MCF 10A (cell line): ENCODE results near the gene GTF2H2. TPM values are rescaled to one million over a fixed set of nuclear protein-coding genes. Genes with fewer than 3 reads are reported as not detected.
"Not testable (repeated sequence)": the region's sequence is repeated elsewhere in the genome, so short reads cannot be mapped to it uniquely, and the experiment has no call there.

Experiments
- BruUV-seq: library from RNA; stranded (reverse); fragments of 400-500 nt; replicated peaks from 2 replicates; lab custom pipeline; 2021; lab: Mats Ljungman, UMichigan
- CTCF ChIA-PET: fragments of 300-600 bp; sonication (Branson Sonifier 250); formaldehyde crosslinking; extraction: SDS; loops from one replicate; lab custom pipeline; 2021; ENCODE audit warnings: antibody characterized with exemption, inconsistent platforms; lab: Yijun Ruan, JAX
- POLR2A ChIA-PET: fragments of 300-600, 350-650 bp; sonication (Branson Sonifier 250); formaldehyde crosslinking; extraction: SDS; loops from one replicate; lab custom pipeline; 2020; ENCODE audit warnings: antibody characterized with exemption, inconsistent platforms; lab: Yijun Ruan, JAX
- DNase-seq: peaks from one replicate; pipeline ENCODE4 v3.0.0-alpha.2; 2018; ENCODE audit not compliant: unreplicated experiment
- H3K27ac Mint-ChIP-seq: one replicate; pipeline ENCODE4 v1.8.0; 2022; ENCODE audit warnings: mild to moderate bottlenecking, low read depth, mixed read lengths; ENCODE audit not compliant: unreplicated experiment
- H3K27me3 Mint-ChIP-seq: one replicate; pipeline ENCODE4 v1.8.0; 2022; ENCODE audit warnings: mixed read lengths; ENCODE audit not compliant: insufficient read depth, unreplicated experiment
- H3K36me3 Mint-ChIP-seq: one replicate; pipeline ENCODE4 v1.8.0; 2022; ENCODE audit warnings: mild to moderate bottlenecking, moderate library complexity, mixed read lengths; ENCODE audit not compliant: insufficient read depth, unreplicated experiment
- H3K4me1 Mint-ChIP-seq: one replicate; pipeline ENCODE4 v1.8.0; 2022; ENCODE audit warnings: mixed read lengths; ENCODE audit not compliant: insufficient read depth, unreplicated experiment
- H3K4me3 Mint-ChIP-seq: one replicate; pipeline ENCODE4 v1.8.0; 2022; ENCODE audit warnings: mild to moderate bottlenecking, moderate library complexity, mixed read lengths; ENCODE audit not compliant: unreplicated experiment
- H3K9me3 Mint-ChIP-seq: one replicate; pipeline ENCODE4 v1.8.0; 2022; ENCODE audit warnings: mixed read lengths; ENCODE audit not compliant: unreplicated experiment
- CTCF ChIP-seq: fragments of 200-600 bp; IDR thresholded peaks from one replicate; pipeline ENCODE4 v1.8.0; 2022; ENCODE audit warnings: antibody characterized with exemption, mild to moderate bottlenecking; ENCODE audit not compliant: unreplicated experiment
- intact Hi-C: fragments of 100-400 bp; cut with micrococcal nuclease; formaldehyde crosslinking; loops from 2 replicates; pipeline ENCODE4 v1.14.1; 2022
- total RNA-seq: library from RNA; stranded (reverse); gene quantifications from 2 replicates; pipeline ENCODE4 v1.2.3, GENCODE V29; 2022

GTF2H2 gene
- total RNA-seq, 1 experiment from 2014 or later, result 19.4 TPM

GRCh38 chr5:71020643-71021042, 46.8 kb downstream of the GTF2H2 start:
- H3K4me3 Mint-ChIP-seq, BruUV-seq, H3K36me3 Mint-ChIP-seq, H3K9me3 Mint-ChIP-seq, H3K27me3 Mint-ChIP-seq, CTCF ChIA-PET, POLR2A ChIA-PET, intact Hi-C loops, DNase-seq, H3K4me1 Mint-ChIP-seq, H3K27ac Mint-ChIP-seq: not testable (repeated sequence)

GRCh38 chr5:71018376-71019005, 49.0 kb downstream of the GTF2H2 start:
- H3K36me3 Mint-ChIP-seq, H3K9me3 Mint-ChIP-seq, H3K27ac Mint-ChIP-seq, CTCF ChIA-PET, H3K4me1 Mint-ChIP-seq, H3K27me3 Mint-ChIP-seq, DNase-seq, H3K4me3 Mint-ChIP-seq, intact Hi-C loops, POLR2A ChIA-PET, BruUV-seq: not testable (repeated sequence)

- no peak for TF ChIP-seq CTCF
- DNase-seq, result no peak
- Mint-ChIP-seq H3K27ac (no peak overlapping the region), H3K4me1 (no peaks in the 10 kb centered on the region), H3K9me3 (no peaks in the 10 kb centered on the region), H3K27me3 (no peaks in the 10 kb centered on the region), H3K4me3 (no peak overlapping the region), H3K36me3 (no peaks in the 10 kb centered on the region)
- ChIA-PET POLR2A (no interaction called here), CTCF (no interaction called here)
- intact Hi-C loops, result no loop called here
- BruUV-seq, result no TSS peak
Observed at GRCh38 chr5:71014176-71014575, 53.3 kb downstream of the GTF2H2 start.

- no peak overlapping the region for H3K4me3 Mint-ChIP-seq
- no peak overlapping the region for H3K27ac Mint-ChIP-seq
- H3K4me1 Mint-ChIP-seq, result no peaks in the 10 kb centered on the region
- H3K36me3 Mint-ChIP-seq, result no peaks in the 10 kb centered on the region
- DNase-seq, result no peak
- no TSS peak for BruUV-seq
- no peaks in the 10 kb centered on the region for H3K9me3 Mint-ChIP-seq
- no peaks in the 10 kb centered on the region for H3K27me3 Mint-ChIP-seq
- TF ChIP-seq CTCF, result no peak
- intact Hi-C loops, result no loop called here
- ChIA-PET POLR2A (no interaction called here), CTCF (no interaction called here)
Observed at GRCh38 chr5:71013575-71013974, 53.9 kb downstream of the GTF2H2 start.

GRCh38 chr5:71011194-71011792, 56.2 kb downstream of the GTF2H2 start:
- Mint-ChIP-seq H3K27ac (no peak overlapping the region), H3K4me1 (no peaks in the 10 kb centered on the region), H3K36me3 (no peaks in the 10 kb centered on the region), H3K9me3 (no peaks in the 10 kb centered on the region), H3K27me3 (no peaks in the 10 kb centered on the region), H3K4me3 (no peak overlapping the region)
- ChIA-PET POLR2A (no interaction called here), CTCF (no interaction called here)
- intact Hi-C loops, result no loop called here
- TF ChIP-seq CTCF, result no peak
- no peak for DNase-seq
- no TSS peak for BruUV-seq

- H3K4me1 Mint-ChIP-seq, BruUV-seq, CTCF ChIA-PET, H3K27me3 Mint-ChIP-seq, H3K27ac Mint-ChIP-seq, POLR2A ChIA-PET, H3K4me3 Mint-ChIP-seq, H3K36me3 Mint-ChIP-seq, DNase-seq, intact Hi-C loops, H3K9me3 Mint-ChIP-seq: not testable (repeated sequence)
Observed at GRCh38 chr5:71006983-71007382, 60.5 kb downstream of the GTF2H2 start.
